ENCODE results near the gene MUC16.
"Not testable (repeated sequence)": the region's sequence is repeated elsewhere in the genome, so short reads cannot be mapped to it uniquely, and the experiment has no call there.

Gene MUC16

GRCh38 chr19:9009935-9010651, at the start of gene MUC16:
MUC16 (minus strand) TSS chr19:9010409.
- TF ChIP-seq CTCF (conservative IDR thresholded peaks at IDR 0.05; ENCODE audit: low read depth, low read length), result no peak
- H3K4me3 ChIP-seq (ENCODE audit: low read depth, low read length), result no peak within 1 kb of the TSS
- DNase-seq (ENCODE audit: low read depth), result no peak

GRCh38 chr19:9058905-9059667, 48.9 kb upstream of the MUC16 start:
- no peak overlapping the region for H3K4me3 ChIP-seq (ENCODE audit: low read depth, low read length)
- DNase-seq (ENCODE audit: low read depth), result no peak
- TF ChIP-seq CTCF (conservative IDR thresholded peaks at IDR 0.05; ENCODE audit: low read depth, low read length), result no peak

GRCh38 chr19:9057505-9058258, 47.5 kb upstream of the MUC16 start:
- no peak for DNase-seq (ENCODE audit: low read depth)
- no peak for TF ChIP-seq CTCF (conservative IDR thresholded peaks at IDR 0.05; ENCODE audit: low read depth, low read length)
- H3K4me3 ChIP-seq (ENCODE audit: low read depth, low read length), result no peak overlapping the region

- not testable (repeated sequence) for DNase-seq (ENCODE audit: low read depth); H3K4me3 ChIP-seq (ENCODE audit: low read depth, low read length)
Measured at GRCh38 chr19:9056131-9056530, 45.9 kb upstream of the MUC16 start.

GRCh38 chr19:9054765-9055164, 44.6 kb upstream of the MUC16 start:
- no peak for DNase-seq (ENCODE audit: low read depth)
- H3K4me3 ChIP-seq (ENCODE audit: low read depth, low read length), result no peak overlapping the region
- TF ChIP-seq CTCF (conservative IDR thresholded peaks at IDR 0.05; ENCODE audit: low read depth, low read length), result no peak

GRCh38 chr19:9054207-9054606, 44.0 kb upstream of the MUC16 start:
- H3K4me3 ChIP-seq (ENCODE audit: low read depth, low read length), result no peak overlapping the region
- DNase-seq (ENCODE audit: low read depth), result no peak
- TF ChIP-seq CTCF (conservative IDR thresholded peaks at IDR 0.05; ENCODE audit: low read depth, low read length), result no peak

- not testable (repeated sequence) for DNase-seq (ENCODE audit: low read depth); H3K4me3 ChIP-seq (ENCODE audit: low read depth, low read length)
Measured at GRCh38 chr19:9053674-9054073, 43.5 kb upstream of the MUC16 start.

All from choroid plexus epithelial cell (primary cell).